K562 (cell line): Measurements from ENCODE around the gene GEMIN5. TPM values are rescaled to one million over a fixed set of nuclear protein-coding genes. Genes with fewer than 3 reads are reported as not detected.
A peak's percentile ranks its signal among the peaks of the same experiment; 100 is the strongest.

ENCODE experiments used
- ATAC-seq: fragments of 200-7000 bp; cut with Tn5 transposase; 3 replicates; pipeline ENCODE4 v1.9.1; 2020; ENCODE audit warnings: moderate library complexity
- BruUV-seq: library from RNA; stranded (reverse); fragments of 400-500 nt; replicated peaks from 2 replicates; lab custom pipeline; 2021; lab: Mats Ljungman, UMichigan
- CTCF ChIA-PET: fragments of 300-600 bp; formaldehyde crosslinking; extraction: SDS; loops from one replicate; lab custom pipeline; 2021; ENCODE audit warnings: low intra/inter-chr PET ratio; lab: Yijun Ruan, JAX
- POLR2A ChIA-PET: fragments of 300-600, 350-650 bp; sonication (Branson Sonifier 250); formaldehyde crosslinking; extraction: SDS; loops from one replicate; lab custom pipeline; 2021; ENCODE audit warnings: antibody characterized with exemption, inconsistent platforms; lab: Yijun Ruan, JAX
- DNase-seq, 4 experiments: peaks; one replicate each; pipeline versions ENCODE4 v3.0.0 to v3.0.0-alpha.2; 2011 to 2018; ENCODE audit warnings: low spot score in 3 of 4, mixed read lengths in 3 of 4; ENCODE audit errors: extremely low read depth in 1 of 4
- FAIRE-seq: peaks from 2 replicates; lab custom pipeline; 2011; peaks lifted over from hg19 to GRCh38; lab: Jason Lieb, UNC
- H2AFZ ChIP-seq: 2 replicates; pipeline ENCODE4 v1.6.0; 2011; ENCODE audit warnings: low read depth, low read length, control low read depth, inconsistent platforms
- H3K27ac ChIP-seq: fragments of 200-600 bp; 3 replicates; pipeline ENCODE4 v1.8.0; 2011; ENCODE audit warnings: low read depth, mild to moderate bottlenecking, control low read depth, inconsistent platforms, low read length, moderate library complexity, mixed read lengths; ENCODE audit errors: extremely low read depth
- H3K27me3 ChIP-seq, 2 experiments: fragments of 300-600 bp in 1 of 2; 2 replicates in 1 of 2; 3 replicates in 1 of 2; pipeline versions ENCODE4 v1.6.0 to v1.8.0; 2011; ENCODE audit warnings: inconsistent platforms in 2 of 2, low read length in 2 of 2, mild to moderate bottlenecking in 1 of 2, mixed read lengths in 1 of 2, moderate library complexity in 1 of 2; ENCODE audit not compliant: control insufficient read depth in 2 of 2, insufficient read depth in 2 of 2
- H3K36me3 ChIP-seq: fragments of 300-600 bp; 3 replicates; pipeline ENCODE4 v1.8.0; 2011; ENCODE audit warnings: mild to moderate bottlenecking, low read length, inconsistent platforms; ENCODE audit not compliant: control insufficient read depth, insufficient read depth
- H3K4me1 ChIP-seq, 2 experiments: fragments of 200-600 bp in 1 of 2; replicated peaks in 1 of 2; 2 replicates in 1 of 2; 3 replicates in 1 of 2; pipeline versions ENCODE4 v1.5.1 to v1.8.0; 2011; ENCODE audit warnings: inconsistent platforms in 2 of 2, low read length in 2 of 2, mild to moderate bottlenecking in 1 of 2, mixed read lengths in 1 of 2, moderate library complexity in 1 of 2; ENCODE audit not compliant: control insufficient read depth in 2 of 2, insufficient read depth in 2 of 2
- H3K4me2 ChIP-seq: 2 replicates; pipeline ENCODE4 v1.6.1; 2011; ENCODE audit warnings: low read length, control low read depth, inconsistent platforms, mixed read lengths; ENCODE audit not compliant: insufficient read depth
- H3K4me3 ChIP-seq: fragments of 200-600 bp; sonication (generic), shearing (Covaris generic); 2 replicates; pipeline ENCODE4 v1.5.1; 2016; ENCODE audit warnings: control low read depth, inconsistent platforms
- H3K79me2 ChIP-seq: fragments of 200-600 bp; 3 replicates; pipeline ENCODE4 v1.8.0; 2011; ENCODE audit warnings: low read length, inconsistent platforms; ENCODE audit not compliant: control insufficient read depth, insufficient read depth
- H3K9ac ChIP-seq, 2 experiments: 2 replicates each; pipeline versions ENCODE4 v1.6.0 to v1.6.1; 2011; ENCODE audit warnings: low read depth in 2 of 2, low read length in 2 of 2, control low read depth in 1 of 2, inconsistent platforms in 1 of 2, mild to moderate bottlenecking in 1 of 2, mixed read lengths in 1 of 2; ENCODE audit not compliant: insufficient read depth in 1 of 2
- H3K9me1 ChIP-seq: one replicate; pipeline ENCODE4 v1.6.0; 2011; ENCODE audit warnings: inconsistent platforms, mild to moderate bottlenecking, low read length, moderate library complexity; ENCODE audit not compliant: control insufficient read depth, insufficient read depth
- H3K9me3 ChIP-seq: replicated peaks from 2 replicates; pipeline ENCODE4 v1.5.1; 2011; ENCODE audit warnings: low read depth, low read length, inconsistent platforms; ENCODE audit not compliant: control insufficient read depth, insufficient read depth
- H4K20me1 ChIP-seq: replicated peaks from 2 replicates; pipeline ENCODE4 v1.6.1; 2011; ENCODE audit warnings: low read length, inconsistent platforms, mixed read lengths; ENCODE audit not compliant: control insufficient read depth, insufficient read depth
- C11orf30 ChIP-seq: fragments of 450-650 bp; IDR thresholded peaks from 2 replicates; pipeline ENCODE4 v1.6.1; 2016; ENCODE audit warnings: low read depth, mild to moderate bottlenecking
- CBFB ChIP-seq: sonication (generic); formaldehyde crosslinking; IDR thresholded peaks from 2 replicates; pipeline ENCODE4 v1.4.0; 2020; ENCODE audit warnings: mild to moderate bottlenecking, missing genetic modification reagents
- CREB1 ChIP-seq, 2 experiments: sonication (generic) in 1 of 2; formaldehyde crosslinking in 1 of 2; IDR thresholded peaks; 2 replicates each; pipeline versions ENCODE4 v1.6.1 to v1.8.0; 2012 to 2022; ENCODE audit warnings: inconsistent platforms in 1 of 2, mild to moderate bottlenecking in 1 of 2, missing genetic modification reagents in 1 of 2, moderate library complexity in 1 of 2
- DLX4 ChIP-seq: fragments of 250-450 bp; sonication (Bioruptor Pico); IDR thresholded peaks from 2 replicates; pipeline ENCODE4 v1.6.1; 2021; ENCODE audit warnings: mild to moderate bottlenecking
- ETS1 ChIP-seq: conservative IDR thresholded peaks from 2 replicates; pipeline ENCODE4 v1.6.1; 2011; ENCODE audit warnings: low read depth, mild to moderate bottlenecking, low read length; ENCODE audit not compliant: control insufficient read depth
- FOXA3 ChIP-seq, 2 experiments: fragments of 450-650 bp in 1 of 2; sonication (generic) in 1 of 2; formaldehyde crosslinking; IDR thresholded peaks in 1 of 2; conservative IDR thresholded peaks in 1 of 2; 2 replicates each; pipeline versions ENCODE4 v1.4.0 to v1.8.0; 2020 to 2022; ENCODE audit warnings: mild to moderate bottlenecking in 2 of 2, missing genetic modification reagents in 1 of 2
- HMG20A ChIP-seq: fragments of 450-650 bp; formaldehyde crosslinking; conservative IDR thresholded peaks from 2 replicates; pipeline ENCODE4 v1.4.0; 2020; ENCODE audit warnings: mild to moderate bottlenecking, mixed read lengths
- MAFF ChIP-seq: IDR thresholded peaks from 2 replicates; pipeline ENCODE4 v1.6.1; 2012; ENCODE audit warnings: low read length, improper control_type of control experiment
- MAFG ChIP-seq: fragments of 450-650 bp; conservative IDR thresholded peaks from 2 replicates; pipeline ENCODE4 v1.6.1; 2016; ENCODE audit warnings: missing genetic modification characterization, missing compliant biosample characterization
- PHF21A ChIP-seq: fragments of 450-650 bp; IDR thresholded peaks from 2 replicates; pipeline ENCODE4 v1.6.1; 2017; ENCODE audit warnings: low read depth, borderline replicate concordance
- SAFB ChIP-seq: fragments of 200-400 bp; formaldehyde crosslinking; IDR thresholded peaks from 2 replicates; pipeline ENCODE4 v1.6.1; 2017; ENCODE audit warnings: low read depth, low read length, borderline replicate concordance
- SMAD4 ChIP-seq: fragments of 250-450 bp; sonication (Bioruptor Pico); conservative IDR thresholded peaks from 2 replicates; pipeline ENCODE4 v1.8.0; 2021; ENCODE audit warnings: inconsistent platforms, mild to moderate bottlenecking, moderate library complexity
- STAT6 ChIP-seq: sonication (generic); formaldehyde crosslinking; IDR thresholded peaks from 2 replicates; pipeline ENCODE4 v1.8.1; 2023; ENCODE audit warnings: mild to moderate bottlenecking, missing genetic modification reagents
- TAF7 ChIP-seq: fragments of 450-650 bp; IDR thresholded peaks from 2 replicates; pipeline ENCODE4 v1.6.1; 2016; ENCODE audit warnings: missing genetic modification characterization, missing compliant biosample characterization
- TARDBP ChIP-seq: fragments of 450-650 bp; IDR thresholded peaks from 2 replicates; pipeline ENCODE4 v1.6.1; 2016
- USF2 ChIP-seq: sonication (generic); formaldehyde crosslinking; IDR thresholded peaks from 2 replicates; pipeline ENCODE4 v1.5.0; 2020; ENCODE audit warnings: missing genetic modification reagents
- ZC3H4 ChIP-seq: sonication (generic); formaldehyde crosslinking; IDR thresholded peaks from 2 replicates; pipeline ENCODE4 v1.9.0; 2021; ENCODE audit warnings: missing genetic modification reagents, borderline replicate concordance
- ZNF551 ChIP-seq: fragments of 250-450 bp; sonication (Bioruptor Pico); IDR thresholded peaks from 2 replicates; pipeline ENCODE4 v1.5.0; 2021; ENCODE audit warnings: mild to moderate bottlenecking, moderate library complexity
- ZNF707 ChIP-seq: fragments of 250-450 bp; sonication (Bioruptor Pico); conservative IDR thresholded peaks from 2 replicates; pipeline ENCODE4 v1.8.0; 2022; ENCODE audit warnings: inconsistent platforms, mild to moderate bottlenecking, moderate library complexity
- ZZZ3 ChIP-seq: fragments of 450-650 bp; IDR thresholded peaks from 2 replicates; pipeline ENCODE4 v1.6.1; 2016; ENCODE audit warnings: antibody characterized with exemption, mild to moderate bottlenecking, moderate library complexity
- whole genome bisulfite sequencing: fragments of 100-300 bp; shearing (Covaris generic); methylation state at CpG from one replicate; pipeline ENCODE4 v1.1.6; 2016; ENCODE audit warnings: low coverage, mixed read lengths; ENCODE audit not compliant: insufficient coverage; ENCODE audit errors: missing lambda C conversion rate; 5-methylcytosine and 5-hydroxymethylcytosine counted together
- in situ Hi-C: fragments of 300-500 bp; cut with MboI; formaldehyde crosslinking; loops from 4 replicates; pipeline ENCODE4 v1.15.0; 2018; ENCODE audit warnings: inconsistent platforms, mixed read lengths
- intact Hi-C: fragments of 100-400 bp; cut with micrococcal nuclease; formaldehyde crosslinking; loops from 2 replicates; pipeline ENCODE4 v1.14.2; 2022
- polyA plus RNA-seq, 8 experiments: library from polyadenylated mRNA; depleted of rRNA in 4 of 8; stranded (reverse) in 5 of 8; unstranded in 3 of 8; fragments of >200 nt; fragmentation: Nextera tagmentation in 2 of 8; fragmentation: Illumina TruSeq in 1 of 8; extraction: Ambion mirVana in 2 of 8; extraction: Trizol in 1 of 8; gene quantifications; 2 replicates each; pipeline versions ENCODE4 v1.2.1 to v1.2.3, GENCODE V29; 2011 to 2014; ENCODE audit warnings: inconsistent platforms in 1 of 8, missing spikeins in 1 of 8
- total RNA-seq, 7 experiments: library from RNA; depleted of rRNA in 6 of 7; stranded (reverse); fragments of >200 nt in 6 of 7; fragmentation: Illumina TruSeq in 2 of 7; extraction: Trizol in 2 of 7; gene quantifications; 2 replicates each; pipeline versions ENCODE4 v1.2.1 to v1.2.3, GENCODE V29; 2011 to 2021; ENCODE audit warnings: low replicate concordance in 1 of 7

GEMIN5 gene
- total and polyA plus RNA-seq, 9 of the 15 experiments (the other 6 are each of a cell fraction or from before 2014, with no cell fraction given) = 10.3 to 48.2 (median 34.7) TPM

GRCh38 chr5:154871734-154872133 lies 66.3 kb downstream of the GEMIN5 start:
- Histone ChIP-seq H3K4me2 (no peak overlapping the region), H3K4me1 (no peaks in the 10 kb centered on the region), H3K9me3 (no peaks in the 10 kb centered on the region), H4K20me1 (no peaks in the 10 kb centered on the region), H3K79me2 (no peaks in the 10 kb centered on the region; the same call in 2 of the 3 replicates), H3K27me3 (no peaks in the 10 kb centered on the region), H2AFZ (no peak overlapping the region), H3K9me1 (no peaks in the 10 kb centered on the region), H3K4me3 (no peak overlapping the region), H3K9ac (no peak overlapping the region), H3K36me3 (peaks cover 74% of the 10 kb centered on the region), H3K27ac (no peak overlapping the region)
- ATAC-seq (no peak), DNase-seq (no peak), FAIRE-seq (no peak)
- CTCF ChIA-PET = no interaction called here
- WGBS = 87% methylated on average over 4 of the region's 4 CpGs
- POLR2A ChIA-PET = interaction anchor here (0.6 to 1.7 kb wide), 5 partner anchors 9 to 46 kb away, joined by 3 read pairs; no protein-coding TSS in a partner anchor
- in situ Hi-C loops = no loop called here
- no TSS peak for BruUV-seq
- intact Hi-C loops = no loop called here
- TF ChIP-seq SMAD4 (CRISPR knock-in tag) (no peak), PHF21A (no peak), ZNF551 (CRISPR knock-in tag) (no peak), MAFG (tag) (peak; percentile 85), SAFB (no peak), TARDBP (no peak), DLX4 (no peak), HMG20A (CRISPR knock-in tag) (no peak), USF2 (no peak), TAF7 (no peak), ZZZ3 (no peak), ZC3H4 (no peak), ETS1 (no peak), MAFF (peak; percentile 90), STAT6 (CRISPR knock-in tag) (no peak), FOXA3 (CRISPR knock-in tag; conservative IDR thresholded peaks at IDR 0.05 in 1 of 2, IDR thresholded peaks at IDR 0.05 in 1 of 2) (no peak), CBFB (CRISPR knock-in tag) (no peak), ZNF707 (no peak), CREB1 (IDR thresholded peaks at IDR 0.05) (no peak), CREB1 (CRISPR knock-in tag; IDR thresholded peaks at IDR 0.05) (no peak), C11orf30 (peak; percentile 84)
